GM23248 (cell line): Measurements from ENCODE around the gene IGSF3. TPM values are rescaled to one million over a fixed set of nuclear protein-coding genes. Genes with fewer than 3 reads are reported as not detected.
A peak's percentile ranks its signal among the peaks of the same experiment; 100 is the strongest.
"Not testable (repeated sequence)": the region's sequence is repeated elsewhere in the genome, so short reads cannot be mapped to it uniquely, and the experiment has no call there.

Experiments
- DNase-seq: peaks from one replicate; pipeline ENCODE4 v3.0.0-alpha.2; 2015
- H2AFZ ChIP-seq: fragments of 200-600 bp; sonication (generic); 2 replicates; pipeline ENCODE4 v1.6.1; 2016; ENCODE audit warnings: antibody characterized with exemption
- H3F3A ChIP-seq: fragments of 200-600 bp; sonication (generic); 2 replicates; pipeline ENCODE4 v1.6.1; 2016; ENCODE audit warnings: mild to moderate bottlenecking, antibody characterized with exemption, mixed run types; ENCODE audit not compliant: insufficient read depth
- H3K27ac ChIP-seq: fragments of 200-600 bp; sonication (generic); 2 replicates; pipeline ENCODE4 v1.5.1; 2016; ENCODE audit warnings: mild to moderate bottlenecking
- H3K27me3 ChIP-seq: fragments of 200-600 bp; sonication (generic); replicated peaks from 2 replicates; pipeline ENCODE4 v1.6.1; 2016; ENCODE audit warnings: mild to moderate bottlenecking; ENCODE audit not compliant: insufficient read depth
- H3K36me3 ChIP-seq: fragments of 200-600 bp; sonication (generic); 2 replicates; pipeline ENCODE4 v1.6.1; 2016; ENCODE audit warnings: low read depth, mild to moderate bottlenecking
- H3K4me1 ChIP-seq: fragments of 200-600 bp; sonication (generic); 2 replicates; pipeline ENCODE4 v1.6.1; 2016; ENCODE audit warnings: mild to moderate bottlenecking; ENCODE audit not compliant: insufficient read depth
- H3K4me2 ChIP-seq: fragments of 200-600 bp; sonication (generic); one replicate; pipeline ENCODE4 v1.6.1; 2016; ENCODE audit warnings: mild to moderate bottlenecking; ENCODE audit not compliant: unreplicated experiment
- H3K4me3 ChIP-seq: fragments of 200-600 bp; sonication (generic); 2 replicates; pipeline ENCODE4 v1.5.1; 2016; ENCODE audit warnings: mild to moderate bottlenecking
- H3K79me2 ChIP-seq: fragments of 200-600 bp; sonication (generic); 2 replicates; pipeline ENCODE4 v1.6.1; 2016; ENCODE audit warnings: mild to moderate bottlenecking; ENCODE audit not compliant: insufficient read depth
- H3K9ac ChIP-seq: fragments of 200-600 bp; sonication (generic); 2 replicates; pipeline ENCODE4 v1.6.1; 2016; ENCODE audit warnings: mild to moderate bottlenecking
- H3K9me2 ChIP-seq: fragments of 200-600 bp; sonication (generic); 2 replicates; pipeline ENCODE4 v1.6.1; 2016; ENCODE audit warnings: mixed run types, mild to moderate bottlenecking, moderate library complexity; ENCODE audit not compliant: insufficient read depth
- H3K9me3 ChIP-seq: fragments of 200-600 bp; sonication (generic); one replicate; pipeline ENCODE4 v1.6.1; 2017; ENCODE audit warnings: low read depth
- H4K20me1 ChIP-seq: fragments of 200-600 bp; sonication (generic); 2 replicates; pipeline ENCODE4 v1.6.0; 2016; ENCODE audit not compliant: insufficient read depth
- WGBS, 2 experiments: methylation state at CpG; one replicate each; pipeline ENCODE4 v1.1.6; 2015 to 2017; ENCODE audit warnings: low lambda C conversion rate in 2 of 2, low coverage in 1 of 2; ENCODE audit errors: missing lambda C conversion rate in 2 of 2; 5-methylcytosine and 5-hydroxymethylcytosine counted together
- in situ Hi-C: fragments of 300-500 bp; cut with MboI; formaldehyde crosslinking; loops from 2 replicates; pipeline ENCODE4 v1.15.0; 2020
- polyA plus RNA-seq: library from polyadenylated mRNA; unstranded; fragments of >200 nt; fragmentation: Nextera tagmentation; extraction: Ambion mirVana; gene quantifications from 2 replicates; pipeline ENCODE4 v1.2.1, GENCODE V29; 2016
- total RNA-seq: library from RNA; depleted of rRNA; stranded (reverse); fragments of >200 nt; shearing (Covaris generic); gene quantifications from 2 replicates; pipeline ENCODE4 v1.2.3, GENCODE V29; 2014

Gene IGSF3
- total and polyA plus RNA-seq, 2 experiments from 2014 or later: 0.08 to 0.22 TPM

DNA sequence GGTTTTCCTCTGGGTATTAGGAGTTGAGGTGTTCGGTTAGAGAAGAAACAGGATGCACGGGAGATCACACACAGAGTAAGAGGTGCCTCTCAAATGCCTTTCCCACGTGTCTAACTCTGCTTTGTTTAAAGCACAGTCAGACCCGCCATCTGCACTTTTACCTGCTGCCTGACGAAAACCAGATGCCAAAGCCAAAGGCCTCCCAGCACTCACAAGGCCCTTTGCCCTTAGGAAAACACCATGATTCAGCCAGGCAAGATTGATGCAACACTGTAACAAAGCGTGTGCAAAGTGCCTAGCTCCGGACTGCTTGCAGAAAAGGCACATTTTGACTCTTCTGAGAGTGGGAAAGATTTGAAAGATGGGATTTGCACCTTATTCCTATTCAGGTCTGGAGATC, 19.2 kb downstream of the IGSF3 start:
- H3K36me3 ChIP-seq, H3K9me2 ChIP-seq, in situ Hi-C loops, H3K9me3 ChIP-seq, H3F3A ChIP-seq, H3K4me3 ChIP-seq, H3K27ac ChIP-seq, H3K4me1 ChIP-seq, H3K9ac ChIP-seq, H2AFZ ChIP-seq, DNase-seq, H4K20me1 ChIP-seq, H3K79me2 ChIP-seq, H3K4me2 ChIP-seq: not testable (repeated sequence)
- H3K27me3 ChIP-seq: peaks cover 27% of the 10 kb centered on the region
- 75 to 76% methylated on average over 7 of the region's 7 CpGs for WGBS, 2 experiments

DNA sequence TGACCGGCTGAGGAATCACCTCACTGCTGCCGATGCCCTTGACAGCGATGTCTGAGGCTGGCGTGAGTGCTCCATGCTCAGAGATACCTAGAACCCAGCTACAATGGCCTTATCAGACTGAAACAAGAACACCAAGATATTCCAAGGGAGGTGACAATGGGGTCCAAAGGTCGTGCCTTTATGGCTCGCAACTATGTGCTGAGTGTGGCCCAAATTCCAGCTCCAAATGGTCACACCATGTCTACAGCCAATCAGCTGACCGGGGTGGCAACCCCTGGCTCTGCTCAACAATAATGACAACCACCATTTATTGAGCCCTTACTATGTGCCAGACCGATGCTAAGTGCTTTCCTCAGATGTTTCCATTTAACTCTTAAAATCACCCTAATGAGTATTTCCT, 20.3 kb downstream of the IGSF3 start:
- H3K4me1 ChIP-seq, H3K27ac ChIP-seq, H3K9me2 ChIP-seq, H3F3A ChIP-seq, H3K79me2 ChIP-seq, DNase-seq, H3K9ac ChIP-seq, H3K4me3 ChIP-seq, H3K4me2 ChIP-seq, H4K20me1 ChIP-seq, H2AFZ ChIP-seq, in situ Hi-C loops, H3K36me3 ChIP-seq, H3K9me3 ChIP-seq: not testable (repeated sequence)
- WGBS, 2 experiments: 84 to 87% methylated on average over 8 of the region's 8 CpGs
- H3K27me3 ChIP-seq: peaks cover 16% of the 10 kb centered on the region

DNA sequence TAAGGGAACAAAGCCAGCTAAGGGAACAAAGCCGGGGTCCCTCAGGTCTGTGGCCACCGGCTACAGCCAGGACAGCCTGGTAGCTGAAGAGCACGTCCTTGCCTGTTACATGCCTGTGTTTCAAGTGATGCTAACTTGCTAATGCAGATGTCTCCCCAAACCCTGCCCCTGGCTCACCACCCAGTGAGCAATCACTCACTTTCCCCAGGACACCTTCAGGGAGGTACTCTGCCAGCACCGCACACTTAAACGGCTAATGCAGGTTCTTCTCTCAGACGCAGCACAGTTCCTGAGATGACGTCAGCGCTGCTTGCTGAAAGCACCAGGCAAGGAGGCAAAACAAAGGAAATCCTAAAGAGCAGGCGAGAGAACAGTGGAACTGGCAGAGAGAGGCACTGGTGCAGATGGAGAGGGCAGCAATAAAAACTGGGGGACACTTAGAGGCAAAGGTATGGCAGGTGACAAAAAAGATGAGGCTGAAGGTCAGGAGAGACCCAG, 20.8 kb downstream of the IGSF3 start:
- H3K9me3 ChIP-seq, H3K9ac ChIP-seq, H3F3A ChIP-seq, H3K27ac ChIP-seq, H3K79me2 ChIP-seq, H3K9me2 ChIP-seq, H3K4me1 ChIP-seq, H3K4me2 ChIP-seq, H3K4me3 ChIP-seq, H4K20me1 ChIP-seq, in situ Hi-C loops, H3K36me3 ChIP-seq, H2AFZ ChIP-seq, DNase-seq: not testable (repeated sequence)
- H3K27me3 ChIP-seq: peaks cover 12% of the 10 kb centered on the region
- 73 to 80% methylated on average over 9 of the region's 9 CpGs for WGBS, 2 experiments

DNA sequence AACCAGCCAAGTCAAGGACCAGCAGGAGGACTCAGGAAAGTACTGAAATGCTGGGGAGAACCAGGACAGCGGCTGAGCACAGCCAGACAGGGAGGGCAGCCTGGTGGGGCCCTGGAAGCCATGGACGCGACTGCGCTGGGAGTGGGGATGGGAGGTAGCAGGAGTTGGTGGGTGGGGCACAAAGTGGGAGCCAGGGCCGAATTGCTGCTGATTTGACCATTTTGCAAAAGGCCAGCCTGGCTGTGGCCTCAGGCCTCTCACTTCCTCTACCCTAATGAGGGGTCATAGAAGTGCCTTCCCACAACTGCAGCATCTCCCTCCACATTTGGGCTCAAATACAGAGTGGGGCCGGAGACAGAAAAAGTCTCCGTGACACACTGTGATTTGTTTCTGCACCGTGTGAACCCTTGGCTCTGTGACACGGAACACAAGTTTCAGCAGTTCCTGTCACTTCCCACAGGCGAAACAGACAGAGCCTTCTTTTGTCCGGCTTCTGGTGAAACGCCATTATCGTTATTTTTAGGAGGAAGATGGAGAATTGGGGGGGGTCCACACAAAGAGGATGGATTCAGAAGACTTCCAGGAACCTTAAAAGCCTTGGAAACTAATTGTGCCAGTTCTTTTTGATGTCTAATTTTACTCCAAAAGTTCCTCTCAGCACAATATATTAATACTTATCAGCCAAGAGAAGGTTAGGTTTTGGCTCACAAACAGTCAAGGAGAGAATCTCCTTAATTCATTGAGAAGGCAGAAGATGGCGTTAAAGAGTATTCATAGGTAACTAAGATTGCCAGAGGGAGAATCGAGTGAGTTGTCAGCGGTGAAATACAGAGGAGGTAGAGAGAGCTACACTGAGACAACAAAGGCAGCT, 21.5 kb downstream of the IGSF3 start:
- H3K9ac ChIP-seq, H3K27me3 ChIP-seq, H3K4me2 ChIP-seq, in situ Hi-C loops, H3K4me3 ChIP-seq, H3K36me3 ChIP-seq, H3K9me2 ChIP-seq, DNase-seq, H3K27ac ChIP-seq, H3F3A ChIP-seq, H2AFZ ChIP-seq, H3K4me1 ChIP-seq, H4K20me1 ChIP-seq, H3K79me2 ChIP-seq, H3K9me3 ChIP-seq: not testable (repeated sequence)
- 29 to 38% methylated on average over 12 to 16 of the region's 16 CpGs for WGBS, 2 experiments

DNA sequence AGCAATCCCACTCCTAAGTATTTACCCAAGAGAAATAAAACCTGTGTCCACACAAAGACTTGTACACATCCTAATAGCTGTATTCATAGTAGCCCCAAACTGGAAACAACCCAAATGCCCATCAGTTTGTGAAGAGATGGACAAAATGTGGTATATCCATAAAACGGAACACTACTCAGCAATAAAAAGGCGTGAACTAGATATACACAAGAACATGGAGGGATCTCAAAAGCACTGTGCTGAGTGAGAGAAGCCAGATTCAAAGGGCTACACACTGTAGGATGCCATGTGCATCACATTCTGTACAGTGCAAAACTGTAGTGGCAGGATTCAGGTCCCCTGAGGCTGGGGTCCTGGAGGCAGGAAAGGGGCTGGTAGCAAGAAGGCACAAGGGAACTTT, 22.5 kb downstream of the IGSF3 start:
- H3K9me2 ChIP-seq, H4K20me1 ChIP-seq, H3K27me3 ChIP-seq, H3K4me2 ChIP-seq, in situ Hi-C loops, H3K9ac ChIP-seq, H2AFZ ChIP-seq, H3K27ac ChIP-seq, H3F3A ChIP-seq, H3K9me3 ChIP-seq, H3K4me1 ChIP-seq, H3K4me3 ChIP-seq, DNase-seq, H3K36me3 ChIP-seq, H3K79me2 ChIP-seq: not testable (repeated sequence)
- WGBS, 2 experiments: 61 to 77% methylated on average over 2 of the region's 2 CpGs

DNA sequence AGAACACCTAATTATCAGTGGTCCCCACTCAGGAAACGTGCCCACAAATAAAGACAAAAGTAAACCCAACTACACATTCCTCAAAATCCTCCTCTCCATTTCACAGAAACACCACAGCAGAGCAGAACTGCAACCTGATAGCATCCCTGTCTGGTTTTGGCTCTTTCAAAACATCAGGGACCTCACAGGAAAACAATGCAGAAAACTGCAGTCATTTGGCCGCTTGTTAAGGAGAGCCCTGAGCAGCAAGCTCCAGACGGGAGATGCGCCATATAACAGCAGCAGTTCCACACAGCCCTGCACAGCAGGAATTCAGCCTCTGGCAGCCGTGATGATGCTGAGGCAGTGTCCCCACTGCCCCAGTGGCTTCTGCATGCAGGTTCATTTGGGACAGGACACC, 23.4 kb downstream of the IGSF3 start:
- H3K27ac ChIP-seq, H3F3A ChIP-seq, H4K20me1 ChIP-seq, H3K4me1 ChIP-seq, H3K27me3 ChIP-seq, H3K4me3 ChIP-seq, H3K36me3 ChIP-seq, H3K9me3 ChIP-seq, H3K9ac ChIP-seq, H3K9me2 ChIP-seq, H3K79me2 ChIP-seq, in situ Hi-C loops, DNase-seq, H2AFZ ChIP-seq, H3K4me2 ChIP-seq: not testable (repeated sequence)
- 53 to 55% methylated on average over 5 of the region's 5 CpGs for WGBS, 2 experiments

DNA sequence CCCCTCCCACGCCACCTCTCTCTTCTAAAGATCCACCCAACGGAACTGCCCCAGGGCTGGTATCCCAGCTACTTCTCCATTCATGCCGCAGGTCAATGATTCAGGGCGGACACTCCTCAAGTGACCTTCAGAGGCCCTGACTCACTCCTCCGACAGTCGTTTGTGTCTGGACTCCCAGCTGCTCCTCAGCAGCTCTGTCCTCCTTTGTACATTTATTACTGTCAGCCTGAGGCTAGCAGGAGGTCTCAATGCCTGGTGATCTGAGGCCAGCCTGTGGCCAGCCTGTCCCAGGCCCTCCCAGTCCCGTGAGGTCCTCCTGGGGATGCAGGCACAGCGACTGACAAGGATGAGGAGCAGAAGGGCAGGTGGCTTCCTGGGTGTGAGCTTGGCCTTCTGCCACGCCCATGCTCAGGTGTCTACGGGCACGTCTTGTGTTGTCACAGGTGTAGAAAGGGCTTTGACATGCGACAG, 24.2 kb downstream of the IGSF3 start:
- H3K9me2 ChIP-seq, H3K27ac ChIP-seq, in situ Hi-C loops: not testable (repeated sequence)

More for the DNA sequence above, 24.2 kb downstream of the IGSF3 start:
- H3K36me3 ChIP-seq, H2AFZ ChIP-seq, H3K27me3 ChIP-seq, H3F3A ChIP-seq, H4K20me1 ChIP-seq, H3K4me2 ChIP-seq, H3K79me2 ChIP-seq, H3K4me1 ChIP-seq, H3K9me3 ChIP-seq, H3K9ac ChIP-seq, H3K4me3 ChIP-seq: not testable (repeated sequence)
- 57 to 61% methylated on average over 12 of the region's 12 CpGs for WGBS, 2 experiments
- peak; percentile 4 for DNase-seq
